IPS-11a (cell line): Measurements from ENCODE around the gene ZMYND19.
"Not testable (repeated sequence)": the region's sequence is repeated elsewhere in the genome, so short reads cannot be mapped to it uniquely, and the experiment has no call there.

Experiments used
- H3K4me3 ChIP-seq: one replicate; pipeline ENCODE4 v1.5.1; 2013; ENCODE audit warnings: low read depth, low read length, control low read depth

The ZMYND19 gene

GRCh38 chr9:137614631-137615386 is 24.5 kb upstream of the ZMYND19 start:
- no peak overlapping the region for H3K4me3 ChIP-seq

- H3K4me3 ChIP-seq = no peak overlapping the region
These were observed 23.6 kb upstream of the ZMYND19 start for GRCh38 chr9:137613738-137614523.

GRCh38 chr9:137613259-137613658 is 22.9 kb upstream of the ZMYND19 start:
- no peak overlapping the region for H3K4me3 ChIP-seq

- H3K4me3 ChIP-seq = no peak overlapping the region
These were observed 22.4 kb upstream of the ZMYND19 start for GRCh38 chr9:137612741-137613142.

- no peak overlapping the region for H3K4me3 ChIP-seq
These were observed 21.6 kb upstream of the ZMYND19 start for GRCh38 chr9:137611623-137612609.

- no peak overlapping the region for H3K4me3 ChIP-seq
These were observed 20.6 kb upstream of the ZMYND19 start for GRCh38 chr9:137610944-137611343.

- H3K4me3 ChIP-seq = no peak overlapping the region
These were observed 17.0 kb upstream of the ZMYND19 start for GRCh38 chr9:137607141-137607857.

GRCh38 chr9:137606734-137607138 is 16.4 kb upstream of the ZMYND19 start:
- H3K4me3 ChIP-seq = no peak overlapping the region

GRCh38 chr9:137606005-137606621 is 15.8 kb upstream of the ZMYND19 start:
- peak overlapping the region; percentile 50 for H3K4me3 ChIP-seq

GRCh38 chr9:137605121-137606004 is 15.1 kb upstream of the ZMYND19 start, which contains the start of gene ARRDC1:
Gene ARRDC1, plus strand, starts transcription at chr9:137605686. Its CDS starts 32 bp downstream, at chr9:137605718.
- H3K4me3 ChIP-seq = peak within 1 kb of the TSS; percentile 50

GRCh38 chr9:137604345-137605086 is 14.2 kb upstream of the ZMYND19 start:
- H3K4me3 ChIP-seq = no peak overlapping the region

- no peak overlapping the region for H3K4me3 ChIP-seq
These were observed 13.6 kb upstream of the ZMYND19 start for GRCh38 chr9:137603879-137604278.

- H3K4me3 ChIP-seq = no peak overlapping the region
These were observed 12.3 kb upstream of the ZMYND19 start for GRCh38 chr9:137602661-137603060.

- H3K4me3 ChIP-seq = no peak overlapping the region
These were observed 8.6 kb upstream of the ZMYND19 start for GRCh38 chr9:137598943-137599342.

GRCh38 chr9:137596577-137596976 is 6.3 kb upstream of the ZMYND19 start:
- H3K4me3 ChIP-seq = not testable (repeated sequence)

- no peak overlapping the region for H3K4me3 ChIP-seq
These were observed 2.9 kb upstream of the ZMYND19 start for GRCh38 chr9:137593176-137593575.

GRCh38 chr9:137592767-137593166 is 2.5 kb upstream of the ZMYND19 start:
- H3K4me3 ChIP-seq = no peak overlapping the region

GRCh38 chr9:137590123-137590468 is 216 bp downstream of the ZMYND19 start:
- peak overlapping the region; percentile 68 for H3K4me3 ChIP-seq
